GM23338 (cell line): ENCODE data around the gene RNASE11. TPM values are rescaled to one million over a fixed set of nuclear protein-coding genes. Genes with fewer than 3 reads are reported as not detected.

Source experiments
- ATAC-seq: fragments of 200-7000 bp; cut with Tn5 transposase; 3 replicates; pipeline ENCODE4 v1.9.1; 2020
- DNase-seq: peaks from one replicate; pipeline ENCODE4 v3.0.0-alpha.2; 2015; ENCODE audit warnings: low spot score
- H2AFZ ChIP-seq: fragments of 200-600 bp; sonication (generic); 2 replicates; pipeline ENCODE4 v1.8.0; 2016; ENCODE audit warnings: antibody characterized with exemption, mild to moderate bottlenecking, moderate library complexity
- H3F3A ChIP-seq: fragments of 200-600 bp; sonication (generic); replicated peaks from 2 replicates; pipeline ENCODE4 v1.8.0; 2017; ENCODE audit warnings: antibody characterized with exemption, mixed run types, low read depth
- H3K27ac ChIP-seq: fragments of 200-600 bp; sonication (generic); 2 replicates; pipeline ENCODE4 v1.6.1; 2016; ENCODE audit warnings: low read depth
- H3K27me3 ChIP-seq: fragments of 200-600 bp; sonication (generic); 2 replicates; pipeline ENCODE4 v1.8.0; 2016; ENCODE audit warnings: mild to moderate bottlenecking, mixed run types, moderate library complexity; ENCODE audit not compliant: insufficient read depth
- H3K36me3 ChIP-seq: fragments of 200-600 bp; sonication (generic); 2 replicates; pipeline ENCODE4 v1.8.0; 2016; ENCODE audit warnings: mild to moderate bottlenecking; ENCODE audit not compliant: insufficient read depth
- H3K4me1 ChIP-seq: fragments of 200-600 bp; sonication (generic); 2 replicates; pipeline ENCODE4 v1.8.0; 2016; ENCODE audit warnings: mild to moderate bottlenecking, moderate library complexity; ENCODE audit not compliant: insufficient read depth
- H3K4me2 ChIP-seq: fragments of 200-600 bp; sonication (generic); 2 replicates; pipeline ENCODE4 v1.7.1; 2017; ENCODE audit warnings: mixed run types
- H3K4me3 ChIP-seq: fragments of 200-600 bp; sonication (generic); 2 replicates; pipeline ENCODE4 v1.6.1; 2016; ENCODE audit warnings: mixed run types
- H3K79me2 ChIP-seq: fragments of 200-600 bp; sonication (generic); replicated peaks from 2 replicates; pipeline ENCODE4 v1.8.0; 2017; ENCODE audit warnings: mild to moderate bottlenecking; ENCODE audit not compliant: insufficient read depth
- H3K9me2 ChIP-seq: fragments of 200-600 bp; sonication (generic); 2 replicates; pipeline ENCODE4 v1.8.0; 2017; ENCODE audit not compliant: insufficient read depth
- H4K20me1 ChIP-seq: fragments of 200-600 bp; sonication (generic); replicated peaks from 2 replicates; pipeline ENCODE4 v1.8.0; 2017; ENCODE audit warnings: mild to moderate bottlenecking; ENCODE audit not compliant: insufficient read depth
- H3K27ac Mint-ChIP-seq: 2 replicates; pipeline ENCODE4 v1.8.0; 2020; ENCODE audit warnings: inconsistent platforms, mild to moderate bottlenecking, moderate library complexity, mixed read lengths
- H3K27me3 Mint-ChIP-seq: 3 replicates; pipeline ENCODE4 v1.8.0; 2022; ENCODE audit warnings: low read depth, mild to moderate bottlenecking, moderate library complexity, mixed read lengths, inconsistent platforms; ENCODE audit not compliant: insufficient read depth, poor library complexity
- H3K36me3 Mint-ChIP-seq: 3 replicates; pipeline ENCODE4 v1.8.0; 2021; ENCODE audit warnings: low read depth, mild to moderate bottlenecking, inconsistent platforms, moderate library complexity, mixed read lengths
- H3K4me1 Mint-ChIP-seq: 3 replicates; pipeline ENCODE4 v1.8.0; 2020; ENCODE audit warnings: mild to moderate bottlenecking, inconsistent platforms, mixed read lengths
- H3K4me3 Mint-ChIP-seq: 3 replicates; pipeline ENCODE4 v1.8.0; 2021; ENCODE audit warnings: moderate library complexity, mild to moderate bottlenecking, inconsistent platforms, mixed read lengths
- H3K9me3 Mint-ChIP-seq: 3 replicates; pipeline ENCODE4 v1.8.0; 2020; ENCODE audit warnings: moderate library complexity, mild to moderate bottlenecking, inconsistent platforms, mixed read lengths
- CREB1 ChIP-seq: fragments of 250-450 bp; sonication (Bioruptor Pico); IDR thresholded peaks from 2 replicates; pipeline ENCODE4 v1.5.0; 2020; ENCODE audit warnings: low read depth, mild to moderate bottlenecking, moderate library complexity
- CTCF ChIP-seq, 2 experiments: fragments of 200-600 bp in 1 of 2; sonication (generic) in 1 of 2; conservative IDR thresholded peaks; 2 replicates each; pipeline versions ENCODE4 v1.5.1 to v1.6.1; 2016 to 2017; ENCODE audit warnings: antibody characterized with exemption in 2 of 2, low read depth in 2 of 2, mild to moderate bottlenecking in 2 of 2, moderate library complexity in 1 of 2
- EZH2phosphoT487 ChIP-seq: fragments of 200-600 bp; sonication (generic); IDR thresholded peaks from one replicate; pipeline ENCODE4 v1.8.1; 2018; ENCODE audit warnings: antibody characterized with exemption; ENCODE audit not compliant: unreplicated experiment
- JUNB ChIP-seq: IDR thresholded peaks from one replicate; pipeline ENCODE4 v1.6.1; 2016; ENCODE audit warnings: antibody characterized with exemption; ENCODE audit not compliant: unreplicated experiment
- NANOG ChIP-seq: IDR thresholded peaks from 2 replicates; pipeline ENCODE4 v1.6.1; 2016; ENCODE audit warnings: antibody characterized with exemption, borderline replicate concordance
- POLR2AphosphoS5 ChIP-seq: IDR thresholded peaks from 2 replicates; pipeline ENCODE4 v1.6.1; 2016; ENCODE audit warnings: antibody characterized with exemption, low read depth
- ZNF114 ChIP-seq: fragments of 250-450 bp; sonication (Bioruptor Pico); IDR thresholded peaks from 2 replicates; pipeline ENCODE4 v1.5.0; 2020; ENCODE audit warnings: mild to moderate bottlenecking, moderate library complexity
- ZNF331 ChIP-seq: fragments of 250-450 bp; sonication (Bioruptor Pico); IDR thresholded peaks from 2 replicates; pipeline ENCODE4 v1.5.0; 2020; ENCODE audit warnings: low read depth, mild to moderate bottlenecking, moderate library complexity
- polyA plus RNA-seq: library from polyadenylated mRNA; unstranded; fragments of >200 nt; fragmentation: Nextera tagmentation; extraction: Ambion mirVana; gene quantifications from 2 replicates; pipeline ENCODE4 v1.2.1, GENCODE V29; 2016
- total RNA-seq: library from RNA; depleted of rRNA; stranded (reverse); fragments of >200 nt; shearing (Covaris generic); gene quantifications from 2 replicates; pipeline ENCODE4 v1.2.3, GENCODE V29; 2014

RNASE11 gene
- total and polyA plus RNA-seq, 2 experiments from 2014 or later: not detected

DNA sequence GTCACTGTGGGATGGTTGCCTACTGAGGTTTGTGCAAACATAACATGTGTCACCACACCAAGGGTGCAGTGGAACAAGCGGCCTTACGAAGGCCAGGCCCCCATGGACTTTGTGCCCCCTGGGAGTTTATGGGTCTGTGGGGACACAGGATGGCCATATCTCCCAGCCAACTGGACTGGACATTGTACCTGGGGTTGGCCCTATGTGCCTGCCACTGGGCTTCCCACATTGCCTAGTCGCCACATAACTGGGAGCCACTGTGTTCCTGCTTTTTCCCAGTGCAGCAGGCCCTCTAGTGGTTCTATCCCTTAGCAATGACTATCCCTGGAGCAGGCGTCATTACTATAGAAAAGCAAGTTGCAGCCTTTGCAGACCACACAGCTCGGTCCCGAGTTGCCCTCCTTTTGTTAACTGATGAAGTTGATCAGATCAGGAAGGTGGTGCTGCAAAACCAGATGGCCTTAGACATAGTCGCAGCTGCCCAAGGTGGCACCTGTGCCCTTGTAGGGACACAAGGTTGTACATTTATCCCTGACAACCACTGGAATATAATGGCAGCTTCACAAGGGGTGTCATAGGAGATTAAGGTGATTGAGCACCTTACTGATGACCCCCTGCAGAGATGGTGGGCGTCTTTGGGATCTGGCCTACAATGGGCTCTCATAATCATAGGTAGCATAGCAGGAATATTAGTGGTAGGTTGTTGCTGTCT lies 18.5 kb upstream of the RNASE11 start:
- ATAC-seq: peak; percentile 69
- H3K27me3 ChIP-seq: peaks cover 11% of the 10 kb centered on the region; the same call in 1 of the 2 replicates
- DNase-seq: peak; percentile 89
- peak overlapping the region; percentile 69; the same call in 1 of the 2 replicates for H2AFZ ChIP-seq
- H3K4me2 ChIP-seq: no peak overlapping the region
- no peaks in the 10 kb centered on the region for H3K79me2 ChIP-seq
- no peak overlapping the region for H3K4me3 ChIP-seq
- H3K4me1 Mint-ChIP-seq: peaks cover 11% of the 10 kb centered on the region
- H3K36me3 ChIP-seq: no peaks in the 10 kb centered on the region
- H3K27ac Mint-ChIP-seq: no peak overlapping the region
- no peak overlapping the region for H3K4me3 Mint-ChIP-seq
- H4K20me1 ChIP-seq: no peaks in the 10 kb centered on the region
- TF ChIP-seq CREB1 (CRISPR knock-in tag) (0 out of 2 replicates have a peak, but pooled peaks have one; percentile 25), CTCF (conservative IDR thresholded peaks at IDR 0.05; ENCODE audit: low read depth in 2 of 2) (peak; percentile 83 to 88), JUNB (no peak), NANOG (no peak)
- peaks cover 6% of the 10 kb centered on the region; the same call in 1 of the 2 replicates for H3K9me2 ChIP-seq
- H3K4me1 ChIP-seq: peaks cover 17% of the 10 kb centered on the region; the same call in 1 of the 2 replicates
- no peaks in the 10 kb centered on the region for H3K27me3 Mint-ChIP-seq
- H3K27ac ChIP-seq: no peak overlapping the region
- no peaks in the 10 kb centered on the region for H3K36me3 Mint-ChIP-seq
- H3K9me3 Mint-ChIP-seq: no peaks in the 10 kb centered on the region
- H3F3A ChIP-seq: no peaks in the 10 kb centered on the region; the same call in 1 of the 2 replicates

- Histone ChIP-seq H3K27me3 (no peaks in the 10 kb centered on the region), H4K20me1 (no peaks in the 10 kb centered on the region), H3K4me3 (no peak overlapping the region), H3K27ac (no peak overlapping the region), H3K79me2 (no peaks in the 10 kb centered on the region), H3F3A (no peaks in the 10 kb centered on the region; the same call in 1 of the 2 replicates), H2AFZ (no peak overlapping the region), H3K4me2 (no peak overlapping the region), H3K9me2 (peaks cover 6% of the 10 kb centered on the region; the same call in 1 of the 2 replicates), H3K4me1 (peaks cover 17% of the 10 kb centered on the region; the same call in 1 of the 2 replicates), H3K36me3 (no peaks in the 10 kb centered on the region)
- Mint-ChIP-seq H3K36me3 (no peaks in the 10 kb centered on the region), H3K9me3 (no peaks in the 10 kb centered on the region), H3K27ac (no peak overlapping the region), H3K4me1 (peaks cover 11% of the 10 kb centered on the region), H3K27me3 (no peaks in the 10 kb centered on the region), H3K4me3 (no peak overlapping the region)
- ATAC-seq: no peak
- no peak for DNase-seq
- TF ChIP-seq ZNF331 (CRISPR knock-in tag): no peak
- TF ChIP-seq POLR2AphosphoS5: no peak
- no peak for TF ChIP-seq CREB1 (CRISPR knock-in tag)
- TF ChIP-seq JUNB: no peak
- no peak for TF ChIP-seq EZH2phosphoT487
- no peak for TF ChIP-seq ZNF114 (CRISPR knock-in tag)
- TF ChIP-seq CTCF (conservative IDR thresholded peaks at IDR 0.05; ENCODE audit: low read depth in 2 of 2): no peak
These were observed 16.3 kb upstream of the RNASE11 start for GRCh38 chr14:20603813-20604690.
